ENCODE measurements around the gene GPHN. TPM values are rescaled to one million over a fixed set of nuclear protein-coding genes. Genes with fewer than 3 reads are reported as not detected.

The GPHN gene
- total RNA-seq, 1 experiment from 2014 or later = 18.1 TPM

DNA sequence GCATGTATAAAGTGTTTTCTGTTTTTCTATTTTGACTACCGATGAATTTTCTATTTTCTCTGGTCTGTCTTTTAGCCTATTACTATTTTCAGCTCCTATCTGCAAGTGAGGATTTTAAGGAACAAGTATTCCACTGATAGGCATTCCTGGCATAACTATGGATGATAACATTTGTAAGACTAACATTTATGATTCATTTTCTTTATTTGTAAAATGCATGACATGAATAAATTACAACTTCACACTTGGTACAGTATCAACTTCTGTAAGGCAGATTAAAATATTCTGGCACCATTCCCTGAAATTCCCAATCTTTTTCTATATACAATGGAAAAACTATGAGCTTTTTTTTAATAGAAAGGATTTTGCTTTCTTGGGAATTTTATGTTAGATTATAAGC, 560.3 kb downstream of the GPHN start (continued):
- TF ChIP-seq HMGA2 (CRISPR knock-in tag; IDR thresholded peaks at IDR 0.05) (no peak), FOXJ3 (CRISPR knock-in tag; IDR thresholded peaks at IDR 0.05; ENCODE audit: borderline replicate concordance) (no peak), RORB (CRISPR knock-in tag; IDR thresholded peaks at IDR 0.05) (no peak)

DNA sequence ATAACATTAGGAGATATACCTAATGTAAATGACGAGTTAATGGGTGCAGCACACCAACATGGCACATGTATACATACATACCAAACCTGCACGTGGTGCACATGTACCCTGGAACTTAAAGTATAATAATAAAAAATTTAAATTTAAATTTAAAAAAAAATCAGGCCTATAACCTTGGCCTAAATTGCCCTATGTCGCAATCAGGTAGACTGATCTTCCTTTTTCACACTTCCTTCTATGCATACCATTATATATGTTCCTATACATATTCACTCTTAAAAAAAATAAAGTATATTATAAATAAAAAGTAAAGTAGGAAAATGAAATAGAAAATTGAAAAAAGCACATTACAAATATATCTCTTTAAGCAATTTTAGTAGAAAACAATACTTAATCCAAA, 563.6 kb downstream of the GPHN start:
- DNase-seq (ENCODE audit: low spot score) (no peak), ATAC-seq (no peak)
- no peak overlapping the region for H3K27ac Mint-ChIP-seq
- no peaks in the 10 kb centered on the region for H3K27me3 Mint-ChIP-seq (ENCODE audit: low read depth)
- peaks cover 6% of the 10 kb centered on the region for H3K36me3 Mint-ChIP-seq
- H3K9me3 Mint-ChIP-seq = peaks cover 14% of the 10 kb centered on the region
- TF ChIP-seq SMAD3 (CRISPR knock-in tag; IDR thresholded peaks at IDR 0.05; ENCODE audit: borderline replicate concordance) (no peak), ZNF512 (CRISPR knock-in tag; IDR thresholded peaks at IDR 0.05; ENCODE audit: borderline replicate concordance) (no peak), ZNF138 (CRISPR knock-in tag; conservative IDR thresholded peaks at IDR 0.05) (no peak), FOXJ3 (CRISPR knock-in tag; IDR thresholded peaks at IDR 0.05; ENCODE audit: borderline replicate concordance) (no peak), JAZF1 (CRISPR knock-in tag; IDR thresholded peaks at IDR 0.05) (no peak), CDX4 (CRISPR knock-in tag; IDR thresholded peaks at IDR 0.05; ENCODE audit: borderline replicate concordance) (no peak), ZNF671 (CRISPR knock-in tag; IDR thresholded peaks at IDR 0.05) (no peak)
- TF ChIP-seq, protein P1, sequence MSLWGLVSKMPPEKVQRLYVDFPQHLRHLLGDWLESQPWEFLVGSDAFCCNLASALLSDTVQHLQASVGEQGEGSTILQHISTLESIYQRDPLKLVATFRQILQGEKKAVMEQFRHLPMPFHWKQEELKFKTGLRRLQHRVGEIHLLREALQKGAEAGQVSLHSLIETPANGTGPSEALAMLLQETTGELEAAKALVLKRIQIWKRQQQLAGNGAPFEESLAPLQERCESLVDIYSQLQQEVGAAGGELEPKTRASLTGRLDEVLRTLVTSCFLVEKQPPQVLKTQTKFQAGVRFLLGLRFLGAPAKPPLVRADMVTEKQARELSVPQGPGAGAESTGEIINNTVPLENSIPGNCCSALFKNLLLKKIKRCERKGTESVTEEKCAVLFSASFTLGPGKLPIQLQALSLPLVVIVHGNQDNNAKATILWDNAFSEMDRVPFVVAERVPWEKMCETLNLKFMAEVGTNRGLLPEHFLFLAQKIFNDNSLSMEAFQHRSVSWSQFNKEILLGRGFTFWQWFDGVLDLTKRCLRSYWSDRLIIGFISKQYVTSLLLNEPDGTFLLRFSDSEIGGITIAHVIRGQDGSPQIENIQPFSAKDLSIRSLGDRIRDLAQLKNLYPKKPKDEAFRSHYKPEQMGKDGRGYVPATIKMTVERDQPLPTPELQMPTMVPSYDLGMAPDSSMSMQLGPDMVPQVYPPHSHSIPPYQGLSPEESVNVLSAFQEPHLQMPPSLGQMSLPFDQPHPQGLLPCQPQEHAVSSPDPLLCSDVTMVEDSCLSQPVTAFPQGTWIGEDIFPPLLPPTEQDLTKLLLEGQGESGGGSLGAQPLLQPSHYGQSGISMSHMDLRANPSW (CRISPR knock-in tag; conservative IDR thresholded peaks at IDR 0.05; ENCODE audit: low read depth) = no peak
- TF ChIP-seq, protein P2, sequence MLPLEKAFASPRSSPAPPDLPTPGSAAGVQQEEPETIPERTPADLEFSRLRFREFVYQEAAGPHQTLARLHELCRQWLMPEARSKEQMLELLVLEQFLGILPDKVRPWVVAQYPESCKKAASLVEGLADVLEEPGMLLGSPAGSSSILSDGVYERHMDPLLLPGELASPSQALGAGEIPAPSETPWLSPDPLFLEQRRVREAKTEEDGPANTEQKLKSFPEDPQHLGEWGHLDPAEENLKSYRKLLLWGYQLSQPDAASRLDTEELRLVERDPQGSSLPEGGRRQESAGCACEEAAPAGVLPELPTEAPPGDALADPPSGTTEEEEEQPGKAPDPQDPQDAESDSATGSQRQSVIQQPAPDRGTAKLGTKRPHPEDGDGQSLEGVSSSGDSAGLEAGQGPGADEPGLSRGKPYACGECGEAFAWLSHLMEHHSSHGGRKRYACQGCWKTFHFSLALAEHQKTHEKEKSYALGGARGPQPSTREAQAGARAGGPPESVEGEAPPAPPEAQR (CRISPR knock-in tag; IDR thresholded peaks at IDR 0.05) = no peak
- TF ChIP-seq, protein P3, sequence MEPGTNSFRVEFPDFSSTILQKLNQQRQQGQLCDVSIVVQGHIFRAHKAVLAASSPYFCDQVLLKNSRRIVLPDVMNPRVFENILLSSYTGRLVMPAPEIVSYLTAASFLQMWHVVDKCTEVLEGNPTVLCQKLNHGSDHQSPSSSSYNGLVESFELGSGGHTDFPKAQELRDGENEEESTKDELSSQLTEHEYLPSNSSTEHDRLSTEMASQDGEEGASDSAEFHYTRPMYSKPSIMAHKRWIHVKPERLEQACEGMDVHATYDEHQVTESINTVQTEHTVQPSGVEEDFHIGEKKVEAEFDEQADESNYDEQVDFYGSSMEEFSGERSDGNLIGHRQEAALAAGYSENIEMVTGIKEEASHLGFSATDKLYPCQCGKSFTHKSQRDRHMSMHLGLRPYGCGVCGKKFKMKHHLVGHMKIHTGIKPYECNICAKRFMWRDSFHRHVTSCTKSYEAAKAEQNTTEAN (CRISPR knock-in tag; IDR thresholded peaks at IDR 0.05) = no peak
- TF ChIP-seq, protein P4, sequence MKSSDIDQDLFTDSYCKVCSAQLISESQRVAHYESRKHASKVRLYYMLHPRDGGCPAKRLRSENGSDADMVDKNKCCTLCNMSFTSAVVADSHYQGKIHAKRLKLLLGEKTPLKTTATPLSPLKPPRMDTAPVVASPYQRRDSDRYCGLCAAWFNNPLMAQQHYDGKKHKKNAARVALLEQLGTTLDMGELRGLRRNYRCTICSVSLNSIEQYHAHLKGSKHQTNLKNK (CRISPR knock-in tag; IDR thresholded peaks at IDR 0.05) = no peak
- TF ChIP-seq, protein P5, sequence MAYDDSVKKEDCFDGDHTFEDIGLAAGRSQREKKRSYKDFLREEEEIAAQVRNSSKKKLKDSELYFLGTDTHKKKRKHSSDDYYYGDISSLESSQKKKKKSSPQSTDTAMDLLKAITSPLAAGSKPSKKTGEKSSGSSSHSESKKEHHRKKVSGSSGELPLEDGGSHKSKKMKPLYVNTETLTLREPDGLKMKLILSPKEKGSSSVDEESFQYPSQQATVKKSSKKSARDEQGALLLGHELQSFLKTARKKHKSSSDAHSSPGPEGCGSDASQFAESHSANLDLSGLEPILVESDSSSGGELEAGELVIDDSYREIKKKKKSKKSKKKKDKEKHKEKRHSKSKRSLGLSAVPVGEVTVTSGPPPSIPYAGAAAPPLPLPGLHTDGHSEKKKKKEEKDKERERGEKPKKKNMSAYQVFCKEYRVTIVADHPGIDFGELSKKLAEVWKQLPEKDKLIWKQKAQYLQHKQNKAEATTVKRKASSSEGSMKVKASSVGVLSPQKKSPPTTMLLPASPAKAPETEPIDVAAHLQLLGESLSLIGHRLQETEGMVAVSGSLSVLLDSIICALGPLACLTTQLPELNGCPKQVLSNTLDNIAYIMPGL (CRISPR knock-in tag; IDR thresholded peaks at IDR 0.05) = no peak
- TF ChIP-seq, protein P6, sequence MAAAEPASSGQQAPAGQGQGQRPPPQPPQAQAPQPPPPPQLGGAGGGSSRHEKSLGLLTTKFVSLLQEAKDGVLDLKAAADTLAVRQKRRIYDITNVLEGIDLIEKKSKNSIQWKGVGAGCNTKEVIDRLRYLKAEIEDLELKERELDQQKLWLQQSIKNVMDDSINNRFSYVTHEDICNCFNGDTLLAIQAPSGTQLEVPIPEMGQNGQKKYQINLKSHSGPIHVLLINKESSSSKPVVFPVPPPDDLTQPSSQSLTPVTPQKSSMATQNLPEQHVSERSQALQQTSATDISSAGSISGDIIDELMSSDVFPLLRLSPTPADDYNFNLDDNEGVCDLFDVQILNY (CRISPR knock-in tag; IDR thresholded peaks at IDR 0.05) = no peak
- TF ChIP-seq, protein P7, sequence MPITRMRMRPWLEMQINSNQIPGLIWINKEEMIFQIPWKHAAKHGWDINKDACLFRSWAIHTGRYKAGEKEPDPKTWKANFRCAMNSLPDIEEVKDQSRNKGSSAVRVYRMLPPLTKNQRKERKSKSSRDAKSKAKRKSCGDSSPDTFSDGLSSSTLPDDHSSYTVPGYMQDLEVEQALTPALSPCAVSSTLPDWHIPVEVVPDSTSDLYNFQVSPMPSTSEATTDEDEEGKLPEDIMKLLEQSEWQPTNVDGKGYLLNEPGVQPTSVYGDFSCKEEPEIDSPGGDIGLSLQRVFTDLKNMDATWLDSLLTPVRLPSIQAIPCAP (CRISPR knock-in tag; IDR thresholded peaks at IDR 0.05) = no peak
- POLR2A ChIA-PET = no interaction called here
- CTCF ChIA-PET = no interaction called here
- H3K4me3 Mint-ChIP-seq = no peak overlapping the region
- peaks cover 12% of the 10 kb centered on the region for H3K4me1 Mint-ChIP-seq
